Neural cell (in vitro differentiated cells): ENCODE results near the gene C19orf44.

Source experiments
- EZH2 ChIP-seq: fragments of 200-600, 300-800 bp; shearing (Covaris generic), sonication (generic); IDR thresholded peaks from 2 replicates; pipeline ENCODE4 v1.6.1; 2014; ENCODE audit warnings: antibody characterized with exemption, low read length, borderline replicate concordance, mild to moderate bottlenecking; ENCODE audit not compliant: insufficient read depth, poor library complexity, severe bottlenecking
- MXI1 ChIP-seq: fragments of 450-650 bp; conservative IDR thresholded peaks from 2 replicates; pipeline ENCODE4 v1.6.1; 2014; ENCODE audit warnings: antibody characterized with exemption, mild to moderate bottlenecking; ENCODE audit not compliant: poor library complexity, severe bottlenecking
- POLR2AphosphoS5 ChIP-seq: IDR thresholded peaks from 2 replicates; pipeline ENCODE4 v1.6.1; 2012
- SMC3 ChIP-seq: fragments of 450-650 bp; conservative IDR thresholded peaks from 2 replicates; pipeline ENCODE4 v1.6.1; 2014; ENCODE audit warnings: antibody characterized with exemption, mild to moderate bottlenecking, moderate library complexity; ENCODE audit not compliant: poor library complexity
- TF ChIP-seq, protein P1 (sequence below): fragments of 450-650 bp; IDR thresholded peaks from 2 replicates; pipeline ENCODE4 v1.5.1; 2014; ENCODE audit warnings: antibody characterized with exemption, mild to moderate bottlenecking, moderate library complexity; ENCODE audit not compliant: poor library complexity, severe bottlenecking
- TF ChIP-seq, protein P2 (sequence below): IDR thresholded peaks from 2 replicates; pipeline ENCODE4 v1.6.1; 2012; ENCODE audit warnings: borderline replicate concordance

DNA sequence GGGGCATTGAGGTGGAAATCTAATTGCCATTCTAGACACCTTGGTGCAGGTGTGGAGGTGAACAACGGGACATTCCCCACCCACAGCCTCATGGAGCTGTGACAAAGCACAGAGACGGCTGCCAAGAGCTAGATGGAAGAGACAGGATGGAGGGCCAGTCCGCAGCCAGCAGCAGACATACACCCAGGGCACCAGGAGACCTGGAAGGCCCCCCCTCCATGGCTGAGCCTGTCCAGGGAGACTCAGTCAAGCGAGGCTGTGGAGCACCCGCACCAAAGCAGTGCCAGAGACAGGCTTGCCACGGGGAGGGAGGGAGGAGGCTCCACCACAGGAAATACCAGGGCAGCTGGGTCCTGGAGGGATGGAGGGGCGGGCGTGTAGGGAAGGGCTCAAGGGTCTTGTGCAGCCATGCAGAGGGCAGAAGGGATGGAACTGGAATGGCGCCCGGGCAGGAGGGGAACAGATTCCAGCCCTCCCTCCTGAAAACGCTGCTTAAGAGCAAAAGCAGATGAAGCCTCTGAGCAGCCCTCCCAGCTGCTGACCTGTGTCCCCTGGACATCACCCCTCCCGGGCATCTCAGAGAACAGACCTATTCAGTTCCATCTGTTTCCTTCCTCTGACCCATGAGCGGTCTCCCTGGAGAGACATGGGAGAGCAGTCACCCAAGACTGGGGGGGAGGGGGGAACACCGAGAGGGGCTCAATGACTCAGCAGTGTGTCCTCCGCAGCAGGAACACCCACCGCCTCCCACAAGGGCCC is 38.8 kb upstream of the C19orf44 start:
- TF ChIP-seq, protein P1, sequence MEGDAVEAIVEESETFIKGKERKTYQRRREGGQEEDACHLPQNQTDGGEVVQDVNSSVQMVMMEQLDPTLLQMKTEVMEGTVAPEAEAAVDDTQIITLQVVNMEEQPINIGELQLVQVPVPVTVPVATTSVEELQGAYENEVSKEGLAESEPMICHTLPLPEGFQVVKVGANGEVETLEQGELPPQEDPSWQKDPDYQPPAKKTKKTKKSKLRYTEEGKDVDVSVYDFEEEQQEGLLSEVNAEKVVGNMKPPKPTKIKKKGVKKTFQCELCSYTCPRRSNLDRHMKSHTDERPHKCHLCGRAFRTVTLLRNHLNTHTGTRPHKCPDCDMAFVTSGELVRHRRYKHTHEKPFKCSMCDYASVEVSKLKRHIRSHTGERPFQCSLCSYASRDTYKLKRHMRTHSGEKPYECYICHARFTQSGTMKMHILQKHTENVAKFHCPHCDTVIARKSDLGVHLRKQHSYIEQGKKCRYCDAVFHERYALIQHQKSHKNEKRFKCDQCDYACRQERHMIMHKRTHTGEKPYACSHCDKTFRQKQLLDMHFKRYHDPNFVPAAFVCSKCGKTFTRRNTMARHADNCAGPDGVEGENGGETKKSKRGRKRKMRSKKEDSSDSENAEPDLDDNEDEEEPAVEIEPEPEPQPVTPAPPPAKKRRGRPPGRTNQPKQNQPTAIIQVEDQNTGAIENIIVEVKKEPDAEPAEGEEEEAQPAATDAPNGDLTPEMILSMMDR, result no peak
- no peak for TF ChIP-seq EZH2
- no peak for TF ChIP-seq POLR2AphosphoS5
- TF ChIP-seq SMC3, result no peak
- TF ChIP-seq, protein P2, sequence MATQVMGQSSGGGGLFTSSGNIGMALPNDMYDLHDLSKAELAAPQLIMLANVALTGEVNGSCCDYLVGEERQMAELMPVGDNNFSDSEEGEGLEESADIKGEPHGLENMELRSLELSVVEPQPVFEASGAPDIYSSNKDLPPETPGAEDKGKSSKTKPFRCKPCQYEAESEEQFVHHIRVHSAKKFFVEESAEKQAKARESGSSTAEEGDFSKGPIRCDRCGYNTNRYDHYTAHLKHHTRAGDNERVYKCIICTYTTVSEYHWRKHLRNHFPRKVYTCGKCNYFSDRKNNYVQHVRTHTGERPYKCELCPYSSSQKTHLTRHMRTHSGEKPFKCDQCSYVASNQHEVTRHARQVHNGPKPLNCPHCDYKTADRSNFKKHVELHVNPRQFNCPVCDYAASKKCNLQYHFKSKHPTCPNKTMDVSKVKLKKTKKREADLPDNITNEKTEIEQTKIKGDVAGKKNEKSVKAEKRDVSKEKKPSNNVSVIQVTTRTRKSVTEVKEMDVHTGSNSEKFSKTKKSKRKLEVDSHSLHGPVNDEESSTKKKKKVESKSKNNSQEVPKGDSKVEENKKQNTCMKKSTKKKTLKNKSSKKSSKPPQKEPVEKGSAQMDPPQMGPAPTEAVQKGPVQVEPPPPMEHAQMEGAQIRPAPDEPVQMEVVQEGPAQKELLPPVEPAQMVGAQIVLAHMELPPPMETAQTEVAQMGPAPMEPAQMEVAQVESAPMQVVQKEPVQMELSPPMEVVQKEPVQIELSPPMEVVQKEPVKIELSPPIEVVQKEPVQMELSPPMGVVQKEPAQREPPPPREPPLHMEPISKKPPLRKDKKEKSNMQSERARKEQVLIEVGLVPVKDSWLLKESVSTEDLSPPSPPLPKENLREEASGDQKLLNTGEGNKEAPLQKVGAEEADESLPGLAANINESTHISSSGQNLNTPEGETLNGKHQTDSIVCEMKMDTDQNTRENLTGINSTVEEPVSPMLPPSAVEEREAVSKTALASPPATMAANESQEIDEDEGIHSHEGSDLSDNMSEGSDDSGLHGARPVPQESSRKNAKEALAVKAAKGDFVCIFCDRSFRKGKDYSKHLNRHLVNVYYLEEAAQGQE, result no peak
- TF ChIP-seq MXI1, result no peak
